Activated CD8-positive, alpha-beta T cell treated with anti-CD3 and anti-CD28 coated beads, Interleukin-2, amount 10 ng/mL, durations not matched to agents 7 days and 5 days (primary cell): ENCODE data around the gene ABHD11. TPM values are rescaled to one million over a fixed set of nuclear protein-coding genes. Genes with fewer than 3 reads are reported as not detected.
"Not testable (repeated sequence)": the region's sequence is repeated elsewhere in the genome, so short reads cannot be mapped to it uniquely, and the experiment has no call there.

ENCODE experiments used
- ATAC-seq: fragments of 150-1000 bp; cut with Tn5 transposase; one replicate; pipeline ENCODE4 v1.10.0; 2021; ENCODE audit warnings: moderate library complexity
- CTCF ChIA-PET: fragments of 350-600 bp; sonication (Branson Sonifier 250); formaldehyde crosslinking; loops from one replicate; lab custom pipeline; 2021; ENCODE audit warnings: antibody characterized with exemption; lab: Charles Lee
- POLR2A ChIA-PET: fragments of 350-600 bp; sonication (Branson Sonifier 250); formaldehyde crosslinking; loops from one replicate; lab custom pipeline; 2021; ENCODE audit warnings: antibody characterized with exemption; lab: Charles Lee
- DNase-seq: peaks from one replicate; pipeline ENCODE4 v3.0.0-alpha.2; 2020
- H3K27ac Mint-ChIP-seq: one replicate; pipeline ENCODE4 v1.8.0; 2021; ENCODE audit warnings: mild to moderate bottlenecking, mixed read lengths
- H3K27me3 Mint-ChIP-seq: one replicate; pipeline ENCODE4 v1.8.0; 2021; ENCODE audit warnings: low read depth, mixed read lengths
- H3K36me3 Mint-ChIP-seq: one replicate; pipeline ENCODE4 v1.8.0; 2021; ENCODE audit warnings: low read depth, mixed read lengths
- H3K4me1 Mint-ChIP-seq: one replicate; pipeline ENCODE4 v1.8.0; 2021; ENCODE audit warnings: low read depth, mixed read lengths
- H3K4me3 Mint-ChIP-seq: one replicate; pipeline ENCODE4 v1.8.0; 2021; ENCODE audit warnings: mild to moderate bottlenecking, mixed read lengths
- H3K9me3 Mint-ChIP-seq: one replicate; pipeline ENCODE4 v1.8.0; 2022; ENCODE audit warnings: mixed read lengths; ENCODE audit not compliant: insufficient read depth
- total RNA-seq, 2 experiments: library from RNA; stranded (reverse); gene quantifications; one replicate each; pipeline ENCODE4 v1.2.3, GENCODE V29; 2021

Gene ABHD11
- total RNA-seq, 2 experiments from 2014 or later, result 20.7 to 20.9 TPM

- ATAC-seq (no peak), DNase-seq (no peak)
- Mint-ChIP-seq H3K9me3 (no peaks in the 10 kb centered on the region), H3K4me1 (no peaks in the 10 kb centered on the region), H3K4me3 (no peak overlapping the region), H3K27me3 (peaks cover 9% of the 10 kb centered on the region), H3K27ac (no peak overlapping the region), H3K36me3 (no peaks in the 10 kb centered on the region)
- ChIA-PET CTCF (interaction anchor here (1.0 to 2.8 kb wide), 5 partner anchors 9 to 123 kb away, joined by 3 to 17 read pairs (median 3); partner anchors contain the start of gene STX1A), POLR2A (no interaction called here)
These were observed 10.7 kb downstream of the ABHD11 start for GRCh38 chr7:73727952-73728351.

GRCh38 chr7:73726083-73726466, 12.5 kb downstream of the ABHD11 start:
- ChIA-PET CTCF (interaction anchor here (1.0 to 8.3 kb wide), 6 partner anchors 9 to 208 kb away, joined by 3 to 69 read pairs (median 5); no protein-coding TSS in a partner anchor), POLR2A (no interaction called here)
- peak; percentile 43 for ATAC-seq
- Mint-ChIP-seq H3K27me3 (peaks cover 18% of the 10 kb centered on the region), H3K4me1 (no peaks in the 10 kb centered on the region), H3K9me3 (no peaks in the 10 kb centered on the region), H3K27ac (no peak overlapping the region), H3K36me3 (no peaks in the 10 kb centered on the region), H3K4me3 (no peak overlapping the region)
- no peak for DNase-seq

- Mint-ChIP-seq H3K27me3 (peaks cover 24% of the 10 kb centered on the region), H3K27ac (no peak overlapping the region), H3K4me3 (no peak overlapping the region), H3K36me3 (no peaks in the 10 kb centered on the region), H3K9me3 (no peaks in the 10 kb centered on the region), H3K4me1 (peaks cover 7% of the 10 kb centered on the region)
- ChIA-PET POLR2A (no interaction called here), CTCF (interaction anchor here (8.3 kb wide), 1 partner anchor 118 kb away, joined by 69 read pairs; no protein-coding TSS in a partner anchor)
- ATAC-seq, result no peak
- DNase-seq, result no peak
These were observed 14.8 kb downstream of the ABHD11 start for GRCh38 chr7:73723813-73724212.

- CTCF ChIA-PET, result interaction anchor here (1.0 to 8.3 kb wide), 2 partner anchors 12 to 117 kb away, joined by 4 to 69 read pairs; no protein-coding TSS in a partner anchor
- ATAC-seq, result no peak
- Mint-ChIP-seq H3K9me3 (no peaks in the 10 kb centered on the region), H3K4me3 (no peak overlapping the region), H3K27me3 (peaks cover 21% of the 10 kb centered on the region), H3K36me3 (no peaks in the 10 kb centered on the region), H3K4me1 (peaks cover 16% of the 10 kb centered on the region), H3K27ac (no peak overlapping the region)
- no peak for DNase-seq
- POLR2A ChIA-PET, result no interaction called here
These were observed 15.8 kb downstream of the ABHD11 start for GRCh38 chr7:73722785-73723184.

- H3K4me1 Mint-ChIP-seq, result peaks cover 22% of the 10 kb centered on the region
- H3K4me3 Mint-ChIP-seq, DNase-seq, H3K36me3 Mint-ChIP-seq, H3K9me3 Mint-ChIP-seq, ATAC-seq, POLR2A ChIA-PET, H3K27ac Mint-ChIP-seq: not testable (repeated sequence)
- peaks cover 21% of the 10 kb centered on the region for H3K27me3 Mint-ChIP-seq
- CTCF ChIA-PET, result interaction anchor here (1.0 to 8.3 kb wide), 2 partner anchors 13 to 116 kb away, joined by 4 to 69 read pairs; no protein-coding TSS in a partner anchor
These were observed 16.4 kb downstream of the ABHD11 start for GRCh38 chr7:73722182-73722581.

GRCh38 chr7:73721377-73721817, 17.2 kb downstream of the ABHD11 start:
- DNase-seq (no peak), ATAC-seq (no peak)
- Mint-ChIP-seq H3K36me3 (peaks cover 3% of the 10 kb centered on the region), H3K27ac (no peak overlapping the region), H3K4me1 (peaks cover 29% of the 10 kb centered on the region), H3K27me3 (peaks cover 24% of the 10 kb centered on the region), H3K4me3 (peak overlapping the region; percentile 5), H3K9me3 (no peaks in the 10 kb centered on the region)
- POLR2A ChIA-PET, result no interaction called here
- CTCF ChIA-PET, result interaction anchor here (8.3 kb wide), 1 partner anchor 115 kb away, joined by 69 read pairs; no protein-coding TSS in a partner anchor

- ATAC-seq, H3K36me3 Mint-ChIP-seq, H3K27ac Mint-ChIP-seq, POLR2A ChIA-PET, DNase-seq, H3K9me3 Mint-ChIP-seq: not testable (repeated sequence)
- CTCF ChIA-PET, result interaction anchor here (0.9 to 8.3 kb wide), 4 partner anchors 14 to 114 kb away, joined by 3 to 69 read pairs (median 3); no protein-coding TSS in a partner anchor
- Mint-ChIP-seq H3K4me3 (peak overlapping the region; percentile 63), H3K27me3 (peaks cover 24% of the 10 kb centered on the region), H3K4me1 (peaks cover 36% of the 10 kb centered on the region)
These were observed 18.2 kb downstream of the ABHD11 start for GRCh38 chr7:73720443-73720842.

GRCh38 chr7:73719806-73720169, 18.8 kb downstream of the ABHD11 start:
- DNase-seq (no peak), ATAC-seq (no peak)
- Mint-ChIP-seq H3K4me1 (peaks cover 36% of the 10 kb centered on the region), H3K4me3 (peak overlapping the region; percentile 63), H3K36me3 (peaks cover 3% of the 10 kb centered on the region), H3K27me3 (peaks cover 23% of the 10 kb centered on the region), H3K27ac (no peak overlapping the region), H3K9me3 (no peaks in the 10 kb centered on the region)
- POLR2A ChIA-PET, result interaction anchor here (0.7 kb wide), 1 partner anchor 36 kb away, joined by 3 read pairs; the partner anchor contains the start of genes BUD23 and DNAJC30
- CTCF ChIA-PET, result interaction anchor here (1.2 to 8.3 kb wide), 3 partner anchors 18 to 114 kb away, joined by 3 to 69 read pairs (median 3); no protein-coding TSS in a partner anchor

- ATAC-seq, result peak; percentile 84
- Mint-ChIP-seq H3K36me3 (peaks cover 3% of the 10 kb centered on the region), H3K4me3 (peak within 1 kb of the TSS; percentile 80), H3K27me3 (peaks cover 21% of the 10 kb centered on the region), H3K9me3 (no peaks in the 10 kb centered on the region), H3K4me1 (peaks cover 36% of the 10 kb centered on the region), H3K27ac (peak within 1 kb of the TSS; percentile 15)
- ChIA-PET POLR2A (interaction anchor here (0.7 kb wide), 1 partner anchor 36 kb away, joined by 3 read pairs; the partner anchor contains the start of genes BUD23 and DNAJC30), CTCF (interaction anchor here (0.6 to 8.3 kb wide), 4 partner anchors 9 to 113 kb away, joined by 3 to 69 read pairs (median 3); no protein-coding TSS in a partner anchor)
- DNase-seq, result peak; percentile 75
These were observed 19.4 kb downstream of the ABHD11 start, which contains the start of gene STX1A for GRCh38 chr7:73718905-73719805. TSS of gene STX1A (minus strand) at chr7:73719669. CDS start at chr7:73719631, 38 bp downstream.

GRCh38 chr7:73718438-73718881, 20.1 kb downstream of the ABHD11 start:
- no peak for ATAC-seq

GRCh38 chr7:73717991-73718405, 20.6 kb downstream of the ABHD11 start:
- ATAC-seq (peak; percentile 78), DNase-seq (peak; percentile 85)
- Mint-ChIP-seq H3K4me1 (peaks cover 39% of the 10 kb centered on the region), H3K27ac (peak overlapping the region; percentile 80), H3K4me3 (peak overlapping the region; percentile 80), H3K9me3 (no peaks in the 10 kb centered on the region), H3K36me3 (peaks cover 3% of the 10 kb centered on the region), H3K27me3 (peaks cover 21% of the 10 kb centered on the region)
- CTCF ChIA-PET, result interaction anchor here (1.0 to 1.3 kb wide), 4 partner anchors 15 to 111 kb away, joined by 3 to 14 read pairs (median 3); no protein-coding TSS in a partner anchor
- POLR2A ChIA-PET, result interaction anchor here (0.8 kb wide), 1 partner anchor 161 kb away, joined by 3 read pairs; no protein-coding TSS in a partner anchor

More at GRCh38 chr7:73718438-73718881, 20.1 kb downstream of the ABHD11 start:
- H3K36me3 Mint-ChIP-seq, result peaks cover 3% of the 10 kb centered on the region
- peaks cover 36% of the 10 kb centered on the region for H3K4me1 Mint-ChIP-seq
- H3K27ac Mint-ChIP-seq, result peak overlapping the region; percentile 80
- peaks cover 21% of the 10 kb centered on the region for H3K27me3 Mint-ChIP-seq
- H3K9me3 Mint-ChIP-seq, result no peaks in the 10 kb centered on the region
- POLR2A ChIA-PET, result interaction anchor here (0.8 kb wide), 1 partner anchor 162 kb away, joined by 3 read pairs; no protein-coding TSS in a partner anchor
- CTCF ChIA-PET, result interaction anchor here (1.0 to 1.3 kb wide), 3 partner anchors 14 to 112 kb away, joined by 3 to 14 read pairs (median 3); no protein-coding TSS in a partner anchor
- peak; percentile 35 for DNase-seq
- peak overlapping the region; percentile 80 for H3K4me3 Mint-ChIP-seq
